Measurements from ENCODE around the gene ADH1C. TPM values are rescaled to one million over a fixed set of nuclear protein-coding genes. Genes with fewer than 3 reads are reported as not detected.
"Not testable (repeated sequence)": the region's sequence is repeated elsewhere in the genome, so short reads cannot be mapped to it uniquely, and the experiment has no call there.

Gene ADH1C
- total RNA-seq, 1 experiment from 2014 or later: not detected

- Histone ChIP-seq H3K9me3 (ENCODE audit: low read length) (no peaks in the 10 kb centered on the region), H3K9me2 (replicated peaks; ENCODE audit: insufficient read depth, low read length) (no peaks in the 10 kb centered on the region), H3K4me1 (ENCODE audit: low read length) (no peaks in the 10 kb centered on the region), H3K27me3 (ENCODE audit: low read length) (no peaks in the 10 kb centered on the region), H4K20me1 (ENCODE audit: insufficient read depth, low read depth, low read length) (no peaks in the 10 kb centered on the region), H3K4me2 (ENCODE audit: low read depth, low read length, poor library complexity, severe bottlenecking) (no peak overlapping the region), H3K27ac (ENCODE audit: low read length) (no peak overlapping the region), H3K9ac (ENCODE audit: low read length) (no peak overlapping the region), H3K36me3 (ENCODE audit: insufficient read depth, low read length) (no peaks in the 10 kb centered on the region), H3K4me3 (ENCODE audit: low read length) (no peak overlapping the region), H2AFZ (ENCODE audit: low read length) (no peak overlapping the region), H3K79me2 (ENCODE audit: low read length) (no peaks in the 10 kb centered on the region)
- no peak for DNase-seq
Observed at GRCh38 chr4:99324979-99325378, 27.6 kb downstream of the ADH1C start.

GRCh38 chr4:99324361-99324760 lies 28.2 kb downstream of the ADH1C start:
- no peaks in the 10 kb centered on the region for H3K36me3 ChIP-seq (ENCODE audit: insufficient read depth, low read length)
- no peaks in the 10 kb centered on the region for H3K27me3 ChIP-seq (ENCODE audit: low read length)
- no peak overlapping the region for H2AFZ ChIP-seq (ENCODE audit: low read length)
- H3K27ac ChIP-seq (ENCODE audit: low read length): no peak overlapping the region
- no peaks in the 10 kb centered on the region for H3K79me2 ChIP-seq (ENCODE audit: low read length)
- H3K4me3 ChIP-seq (ENCODE audit: low read length): no peak overlapping the region
- H3K9ac ChIP-seq (ENCODE audit: low read length): no peak overlapping the region
- no peak for DNase-seq
- no peaks in the 10 kb centered on the region for H3K9me3 ChIP-seq (ENCODE audit: low read length)
- no peak overlapping the region for H3K4me2 ChIP-seq (ENCODE audit: low read depth, low read length, poor library complexity, severe bottlenecking)
- no peaks in the 10 kb centered on the region for H3K9me2 ChIP-seq (replicated peaks; ENCODE audit: insufficient read depth, low read length)
- no peaks in the 10 kb centered on the region for H3K4me1 ChIP-seq (ENCODE audit: low read length)
- no peaks in the 10 kb centered on the region for H4K20me1 ChIP-seq (ENCODE audit: insufficient read depth, low read depth, low read length)

GRCh38 chr4:99323756-99324155 lies 28.8 kb downstream of the ADH1C start:
- H3K27ac ChIP-seq (ENCODE audit: low read length): no peak overlapping the region
- no peak overlapping the region for H3K9ac ChIP-seq (ENCODE audit: low read length)
- no peaks in the 10 kb centered on the region for H4K20me1 ChIP-seq (ENCODE audit: insufficient read depth, low read depth, low read length)
- H3K36me3 ChIP-seq (ENCODE audit: insufficient read depth, low read length): no peaks in the 10 kb centered on the region
- H3K9me2 ChIP-seq (replicated peaks; ENCODE audit: insufficient read depth, low read length): no peaks in the 10 kb centered on the region
- no peak for DNase-seq
- H3K79me2 ChIP-seq (ENCODE audit: low read length): no peaks in the 10 kb centered on the region
- no peak overlapping the region for H3K4me3 ChIP-seq (ENCODE audit: low read length)
- no peaks in the 10 kb centered on the region for H3K4me1 ChIP-seq (ENCODE audit: low read length)
- H3K4me2 ChIP-seq (ENCODE audit: low read depth, low read length, poor library complexity, severe bottlenecking): no peak overlapping the region
- H3K27me3 ChIP-seq (ENCODE audit: low read length): no peaks in the 10 kb centered on the region
- no peak overlapping the region for H2AFZ ChIP-seq (ENCODE audit: low read length)
- no peaks in the 10 kb centered on the region for H3K9me3 ChIP-seq (ENCODE audit: low read length)

GRCh38 chr4:99321241-99322191 lies 31.0 kb downstream of the ADH1C start, which contains the start of gene ADH1B:
Gene ADH1B (minus strand): TSS chr4:99321401. CDS start chr4:99321331, 70 bp downstream.
- DNase-seq: no peak
- no peak within 1 kb of the TSS for H3K9ac ChIP-seq (ENCODE audit: low read length)
- H3K79me2 ChIP-seq (ENCODE audit: low read length): no peaks in the 10 kb centered on the region
- H2AFZ ChIP-seq (ENCODE audit: low read length): no peak within 1 kb of the TSS
- H3K36me3 ChIP-seq (ENCODE audit: insufficient read depth, low read length): no peaks in the 10 kb centered on the region
- H3K4me1 ChIP-seq (ENCODE audit: low read length): no peaks in the 10 kb centered on the region
- H3K27ac ChIP-seq (ENCODE audit: low read length): no peak within 1 kb of the TSS
- H3K4me3 ChIP-seq (ENCODE audit: low read length): no peak within 1 kb of the TSS
- H4K20me1 ChIP-seq (ENCODE audit: insufficient read depth, low read depth, low read length): no peaks in the 10 kb centered on the region
- H3K27me3 ChIP-seq (ENCODE audit: low read length): no peaks in the 10 kb centered on the region
- H3K9me3 ChIP-seq (ENCODE audit: low read length): no peaks in the 10 kb centered on the region
- H3K9me2 ChIP-seq (replicated peaks; ENCODE audit: insufficient read depth, low read length): no peaks in the 10 kb centered on the region
- H3K4me2 ChIP-seq (ENCODE audit: low read depth, low read length, poor library complexity, severe bottlenecking): no peak within 1 kb of the TSS

- not testable (repeated sequence) for H3K79me2 ChIP-seq (ENCODE audit: low read length); H3K27ac ChIP-seq (ENCODE audit: low read length); H4K20me1 ChIP-seq (ENCODE audit: insufficient read depth, low read depth, low read length); H3K4me2 ChIP-seq (ENCODE audit: low read depth, low read length, poor library complexity, severe bottlenecking); DNase-seq; H3K4me3 ChIP-seq (ENCODE audit: low read length); H3K9me2 ChIP-seq (replicated peaks; ENCODE audit: insufficient read depth, low read length); H3K9ac ChIP-seq (ENCODE audit: low read length); H3K36me3 ChIP-seq (ENCODE audit: insufficient read depth, low read length); H3K9me3 ChIP-seq (ENCODE audit: low read length); H3K4me1 ChIP-seq (ENCODE audit: low read length); H2AFZ ChIP-seq (ENCODE audit: low read length); H3K27me3 ChIP-seq (ENCODE audit: low read length)
Observed at GRCh38 chr4:99317811-99318210, 34.7 kb downstream of the ADH1C start.

- H2AFZ ChIP-seq (ENCODE audit: low read length): no peak overlapping the region
Observed at GRCh38 chr4:99317354-99317753, 35.2 kb downstream of the ADH1C start.

GRCh38 chr4:99315839-99316238 lies 36.7 kb downstream of the ADH1C start:
- H4K20me1 ChIP-seq (ENCODE audit: insufficient read depth, low read depth, low read length): no peaks in the 10 kb centered on the region
- no peak overlapping the region for H3K4me2 ChIP-seq (ENCODE audit: low read depth, low read length, poor library complexity, severe bottlenecking)
- H2AFZ ChIP-seq (ENCODE audit: low read length): no peak overlapping the region
- no peaks in the 10 kb centered on the region for H3K27me3 ChIP-seq (ENCODE audit: low read length)
- H3K9ac ChIP-seq (ENCODE audit: low read length): no peak overlapping the region
- no peak for DNase-seq
- no peak overlapping the region for H3K4me3 ChIP-seq (ENCODE audit: low read length)
- no peak overlapping the region for H3K27ac ChIP-seq (ENCODE audit: low read length)
- no peaks in the 10 kb centered on the region for H3K36me3 ChIP-seq (ENCODE audit: insufficient read depth, low read length)
- H3K4me1 ChIP-seq (ENCODE audit: low read length): no peaks in the 10 kb centered on the region
- no peaks in the 10 kb centered on the region for H3K9me2 ChIP-seq (replicated peaks; ENCODE audit: insufficient read depth, low read length)
- no peaks in the 10 kb centered on the region for H3K79me2 ChIP-seq (ENCODE audit: low read length)
- H3K9me3 ChIP-seq (ENCODE audit: low read length): no peaks in the 10 kb centered on the region

More at GRCh38 chr4:99317354-99317753, 35.2 kb downstream of the ADH1C start:
- Histone ChIP-seq H3K36me3 (ENCODE audit: insufficient read depth, low read length) (no peaks in the 10 kb centered on the region), H4K20me1 (ENCODE audit: insufficient read depth, low read depth, low read length) (no peaks in the 10 kb centered on the region), H3K9ac (ENCODE audit: low read length) (no peak overlapping the region), H3K9me2 (replicated peaks; ENCODE audit: insufficient read depth, low read length) (no peaks in the 10 kb centered on the region), H3K4me2 (ENCODE audit: low read depth, low read length, poor library complexity, severe bottlenecking) (no peak overlapping the region), H3K27ac (ENCODE audit: low read length) (no peak overlapping the region), H3K4me3 (ENCODE audit: low read length) (no peak overlapping the region), H3K9me3 (ENCODE audit: low read length) (no peaks in the 10 kb centered on the region), H3K79me2 (ENCODE audit: low read length) (no peaks in the 10 kb centered on the region), H3K4me1 (ENCODE audit: low read length) (no peaks in the 10 kb centered on the region), H3K27me3 (ENCODE audit: low read length) (no peaks in the 10 kb centered on the region)
- DNase-seq: no peak

GRCh38 chr4:99314211-99314610 lies 38.3 kb downstream of the ADH1C start:
- H3K36me3 ChIP-seq (ENCODE audit: insufficient read depth, low read length): no peaks in the 10 kb centered on the region

More at GRCh38 chr4:99314211-99314610, 38.3 kb downstream of the ADH1C start:
- Histone ChIP-seq H3K27ac (ENCODE audit: low read length) (no peak overlapping the region), H3K4me2 (ENCODE audit: low read depth, low read length, poor library complexity, severe bottlenecking) (no peak overlapping the region), H3K27me3 (ENCODE audit: low read length) (no peaks in the 10 kb centered on the region), H3K79me2 (ENCODE audit: low read length) (no peaks in the 10 kb centered on the region), H4K20me1 (ENCODE audit: insufficient read depth, low read depth, low read length) (no peaks in the 10 kb centered on the region), H3K4me3 (ENCODE audit: low read length) (no peak overlapping the region), H3K9me3 (ENCODE audit: low read length) (no peaks in the 10 kb centered on the region), H3K9ac (ENCODE audit: low read length) (no peak overlapping the region), H3K9me2 (replicated peaks; ENCODE audit: insufficient read depth, low read length) (no peaks in the 10 kb centered on the region), H3K4me1 (ENCODE audit: low read length) (no peaks in the 10 kb centered on the region), H2AFZ (ENCODE audit: low read length) (no peak overlapping the region)
- no peak for DNase-seq
